Stimulated activated naive CD4-positive, alpha-beta T cell treated with Interleukin-2 at 50 U/mL for 16 hours (primary cell): Measurements from ENCODE around the gene TCF4.

ENCODE experiments used
- DNase-seq: peaks from one replicate; lab custom pipeline; 2025; lab: John Stamatoyannopoulos, UW

Gene TCF4

GRCh38 chr18:55261253-55261652 lies 326.7 kb downstream of the TCF4 start:
- DNase-seq = no peak

DNA sequence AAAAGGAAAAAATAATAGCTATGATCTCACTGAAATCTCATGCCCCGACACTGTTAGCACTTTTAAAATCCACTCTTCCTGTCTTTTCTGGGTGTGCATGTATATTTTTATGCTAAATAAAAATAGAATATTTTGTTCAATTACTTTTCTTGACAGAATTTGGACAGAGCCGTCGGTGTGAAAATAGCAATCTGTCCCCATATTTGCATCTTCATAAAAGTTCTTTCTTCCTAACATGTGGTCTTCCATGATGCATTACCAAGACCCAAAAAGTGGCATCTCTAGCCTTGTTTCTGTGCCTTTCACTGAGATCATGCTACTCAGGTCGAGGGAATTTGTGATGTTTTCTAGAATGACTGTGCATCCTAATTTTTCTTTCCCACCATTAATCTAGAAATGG lies 329.9 kb downstream of the TCF4 start:
- no peak for DNase-seq

DNA sequence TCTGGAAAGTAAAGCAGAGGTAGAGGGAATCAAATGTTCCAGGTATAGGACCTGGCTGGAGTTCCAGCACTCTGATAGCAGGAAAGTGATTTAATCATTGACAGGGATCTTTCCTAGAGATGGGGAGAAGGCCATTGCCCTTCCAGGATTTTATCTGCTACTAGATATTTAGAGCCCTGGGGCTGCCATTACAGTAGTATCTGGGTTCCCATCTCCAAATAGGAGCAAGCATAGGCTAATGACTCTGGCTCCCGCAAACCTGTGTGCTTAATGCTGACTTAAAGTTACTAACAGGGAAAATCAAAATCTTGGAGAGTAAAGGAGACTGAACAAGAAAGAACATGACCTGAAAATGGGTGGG lies 331.1 kb downstream of the TCF4 start:
- no peak for DNase-seq

DNA sequence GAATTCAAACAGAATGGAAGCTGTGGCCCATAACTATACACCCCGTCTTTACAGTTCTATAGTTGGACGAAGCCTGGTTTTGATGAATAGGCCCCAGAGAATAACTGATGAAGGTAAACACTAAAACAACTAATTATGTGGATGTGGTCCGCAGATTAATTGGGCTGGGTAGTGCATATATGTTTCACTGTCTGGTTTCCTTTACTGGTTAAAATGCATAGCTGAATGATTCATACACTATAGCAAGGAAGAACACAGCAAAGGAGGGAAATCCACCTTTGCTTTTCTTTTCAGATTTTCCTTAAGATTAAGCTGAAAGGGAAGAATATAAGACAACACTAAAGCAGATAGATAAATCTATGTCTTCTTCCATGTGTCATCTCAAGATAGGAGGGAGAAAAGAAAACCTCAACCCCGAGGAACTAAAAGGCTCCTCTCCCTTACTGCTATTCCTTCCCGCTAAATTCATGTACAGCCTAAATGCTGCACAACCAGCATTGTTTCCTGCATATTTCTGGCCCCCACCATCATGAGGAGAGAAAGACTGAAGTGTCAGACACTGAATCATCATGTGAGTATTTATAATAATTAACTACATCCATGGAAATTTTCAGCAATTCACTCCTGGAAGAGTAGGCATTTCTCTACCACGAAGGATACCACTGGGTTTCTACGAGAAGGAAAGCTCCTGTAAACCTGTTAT lies 331.6 kb downstream of the TCF4 start:
- DNase-seq = no peak

DNA sequence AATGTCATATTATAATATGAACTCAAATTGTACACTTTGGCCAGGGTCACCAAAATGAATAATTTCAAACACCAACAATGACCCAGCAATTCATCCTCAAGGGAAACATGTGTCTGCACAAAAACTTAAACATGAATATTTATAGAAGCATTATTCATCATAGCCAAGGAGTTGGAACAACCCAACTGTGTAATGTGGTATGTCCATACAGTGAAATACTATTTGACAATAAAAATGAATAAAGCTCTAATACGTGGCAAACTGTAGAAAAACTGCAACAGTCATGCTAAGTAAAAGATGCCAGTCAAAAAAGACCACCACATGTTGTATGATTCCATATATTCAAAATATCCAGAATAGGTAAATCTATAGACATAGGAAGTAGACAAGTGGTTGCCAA lies 334.2 kb downstream of the TCF4 start:
- DNase-seq = no peak

DNA sequence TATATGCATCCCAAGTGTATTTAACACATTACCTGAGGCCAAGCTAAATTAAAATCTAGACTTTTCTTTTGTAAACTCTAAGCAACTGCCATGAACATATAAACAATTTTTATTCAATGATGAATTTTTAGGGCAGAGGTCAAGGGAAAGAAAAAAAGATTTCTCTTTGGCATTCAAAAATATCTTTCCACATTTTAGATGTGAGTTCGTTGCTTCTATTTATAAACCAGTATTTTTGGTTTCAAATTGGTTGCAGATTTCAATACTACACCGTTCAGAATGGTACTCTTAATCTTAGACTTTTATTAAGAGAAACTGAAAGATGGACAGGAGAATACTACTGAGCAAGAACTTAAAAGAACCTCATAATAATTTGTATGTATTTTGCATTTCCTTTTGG lies 335.1 kb downstream of the TCF4 start:
- no peak for DNase-seq

DNA sequence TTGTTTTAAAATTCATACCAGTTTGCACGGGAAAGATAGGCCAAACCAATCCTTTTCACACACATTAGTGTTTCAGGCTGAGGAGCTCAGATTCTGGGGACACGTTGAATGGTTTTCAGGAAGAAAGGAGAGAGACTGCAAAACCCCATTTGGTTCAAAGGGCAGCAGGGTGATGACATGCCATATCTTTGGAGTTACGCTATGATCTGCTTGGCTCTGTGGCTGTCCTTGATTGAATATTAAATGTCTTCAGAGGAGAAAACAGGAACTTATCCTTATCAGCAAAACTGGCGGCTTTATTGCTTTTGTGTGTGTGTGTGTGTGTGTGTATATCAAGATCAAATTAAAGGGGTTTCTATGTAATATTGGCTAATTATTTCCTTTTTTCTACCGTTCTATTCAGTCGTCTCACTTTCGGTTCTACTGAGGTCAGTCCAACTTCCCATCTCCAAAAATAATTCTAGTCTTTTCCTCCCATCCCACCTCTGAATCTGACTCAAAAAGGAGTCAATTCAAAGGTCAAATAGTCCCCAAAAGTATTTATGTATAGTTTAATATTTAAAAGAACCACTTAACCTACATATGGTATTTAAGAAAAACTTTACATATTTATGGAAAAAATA lies 335.8 kb downstream of the TCF4 start:
- no peak for DNase-seq

- DNase-seq = no peak
These were observed 336.6 kb downstream of the TCF4 start for GRCh38 chr18:55251254-55251971.

GRCh38 chr18:55250768-55251173 lies 337.2 kb downstream of the TCF4 start:
- no peak for DNase-seq

GRCh38 chr18:55249550-55249949 lies 338.4 kb downstream of the TCF4 start:
- no peak for DNase-seq

DNA sequence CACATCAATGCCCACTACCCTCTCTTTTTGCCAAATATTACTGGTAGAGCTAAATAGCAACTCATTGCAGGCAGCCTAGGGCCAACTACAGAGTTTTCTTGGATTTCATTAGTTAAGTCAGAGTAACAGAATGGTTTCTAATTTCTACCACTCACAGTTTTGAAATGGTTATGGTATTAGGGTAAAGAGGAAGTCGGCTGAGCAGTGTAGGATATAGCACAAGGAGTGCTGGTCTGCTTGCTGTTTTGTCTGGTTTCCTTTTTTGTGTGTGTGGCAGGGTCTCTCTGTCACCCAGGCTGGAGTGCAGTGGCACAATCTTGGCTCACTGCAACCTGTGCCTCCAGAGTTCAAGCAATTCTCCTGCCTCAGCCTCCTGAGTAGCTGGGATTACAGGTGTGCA lies 339.5 kb downstream of the TCF4 start:
- DNase-seq = no peak

- no peak for DNase-seq
These were observed 341.0 kb downstream of the TCF4 start for GRCh38 chr18:55247032-55247431.

GRCh38 chr18:55246278-55246677 lies 341.7 kb downstream of the TCF4 start:
- no peak for DNase-seq

GRCh38 chr18:55245211-55245614 lies 342.8 kb downstream of the TCF4 start:
- no peak for DNase-seq

DNA sequence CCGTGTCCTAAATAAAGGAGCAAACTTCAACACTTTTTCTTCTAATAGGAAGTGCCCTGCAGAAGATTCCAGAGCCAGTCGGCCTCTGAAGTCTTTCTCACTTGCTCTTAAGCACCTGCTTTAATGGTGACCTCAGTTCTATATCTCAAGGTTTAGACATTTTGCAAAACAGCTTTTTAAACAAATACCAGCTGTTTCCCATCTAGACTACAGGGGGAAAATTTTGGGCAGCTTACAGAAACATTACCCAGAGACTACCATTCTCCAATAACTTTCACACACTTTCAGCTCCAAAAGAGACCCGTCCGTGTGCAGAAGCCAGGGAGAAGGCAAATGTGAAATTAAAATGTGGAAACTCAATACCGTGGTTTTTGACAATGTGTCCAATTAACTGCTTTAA lies 343.4 kb downstream of the TCF4 start:
- no peak for DNase-seq

DNA sequence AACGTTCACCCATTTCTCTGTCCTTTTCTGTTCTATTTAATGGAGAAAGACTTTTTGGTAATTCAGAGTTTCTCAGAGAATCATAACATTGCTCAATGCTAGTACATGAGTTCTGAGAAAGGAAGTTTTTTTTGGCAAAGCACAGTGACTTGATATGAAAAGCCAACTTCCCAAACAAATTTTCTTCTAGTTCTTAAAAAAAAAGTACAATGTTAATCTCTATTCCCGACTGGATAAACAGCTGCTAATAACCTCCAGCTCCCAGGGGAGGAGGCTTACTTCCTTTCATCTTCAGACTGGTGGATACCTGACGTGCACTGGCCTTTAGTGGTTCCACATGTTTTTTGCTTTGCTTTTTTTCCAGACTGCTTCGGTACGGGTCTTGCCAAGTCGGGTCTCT lies 344.1 kb downstream of the TCF4 start:
- no peak for DNase-seq

DNA sequence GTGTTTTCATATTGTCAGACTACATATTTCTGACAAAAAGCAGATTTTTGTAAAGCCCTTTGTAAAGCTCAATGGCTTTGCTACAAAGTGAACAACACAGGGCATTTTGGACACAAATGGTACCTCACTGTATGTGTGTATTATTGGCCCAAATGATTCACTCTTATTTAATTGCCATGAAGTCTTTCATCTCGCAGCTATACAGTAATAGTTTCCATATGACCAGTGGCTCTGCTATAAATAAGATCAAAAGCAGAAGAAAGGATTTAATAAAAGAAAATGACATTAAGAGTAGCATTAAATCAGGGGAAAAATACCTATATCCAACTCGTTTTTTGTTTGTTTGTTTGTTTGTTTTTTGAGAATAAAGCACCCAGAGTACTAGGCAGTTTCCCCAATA lies 344.7 kb downstream of the TCF4 start:
- no peak for DNase-seq

- DNase-seq = no peak
These were observed 347.0 kb downstream of the TCF4 start for GRCh38 chr18:55240978-55241377.

- DNase-seq = no peak
These were observed 348.3 kb downstream of the TCF4 start for GRCh38 chr18:55239740-55240139.

DNA sequence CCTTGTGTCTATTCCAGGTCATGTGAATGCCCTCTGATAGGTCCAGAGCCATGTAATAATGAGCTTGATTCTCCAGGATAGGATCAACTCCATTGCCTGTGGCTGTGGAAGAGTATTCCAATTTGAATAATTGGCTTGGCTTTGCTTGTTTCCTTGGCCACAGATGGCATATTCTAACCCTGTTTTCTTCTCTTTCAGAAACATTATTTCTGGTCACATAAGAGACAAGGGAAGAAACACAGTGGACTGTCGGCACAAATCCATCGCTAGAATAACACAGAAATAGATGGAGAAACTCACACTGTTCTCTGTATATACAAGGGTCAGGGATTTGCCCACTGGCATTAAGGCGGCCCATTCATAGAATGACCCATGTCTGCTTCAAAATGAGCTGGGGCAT lies 350.3 kb downstream of the TCF4 start:
- DNase-seq = no peak

DNA sequence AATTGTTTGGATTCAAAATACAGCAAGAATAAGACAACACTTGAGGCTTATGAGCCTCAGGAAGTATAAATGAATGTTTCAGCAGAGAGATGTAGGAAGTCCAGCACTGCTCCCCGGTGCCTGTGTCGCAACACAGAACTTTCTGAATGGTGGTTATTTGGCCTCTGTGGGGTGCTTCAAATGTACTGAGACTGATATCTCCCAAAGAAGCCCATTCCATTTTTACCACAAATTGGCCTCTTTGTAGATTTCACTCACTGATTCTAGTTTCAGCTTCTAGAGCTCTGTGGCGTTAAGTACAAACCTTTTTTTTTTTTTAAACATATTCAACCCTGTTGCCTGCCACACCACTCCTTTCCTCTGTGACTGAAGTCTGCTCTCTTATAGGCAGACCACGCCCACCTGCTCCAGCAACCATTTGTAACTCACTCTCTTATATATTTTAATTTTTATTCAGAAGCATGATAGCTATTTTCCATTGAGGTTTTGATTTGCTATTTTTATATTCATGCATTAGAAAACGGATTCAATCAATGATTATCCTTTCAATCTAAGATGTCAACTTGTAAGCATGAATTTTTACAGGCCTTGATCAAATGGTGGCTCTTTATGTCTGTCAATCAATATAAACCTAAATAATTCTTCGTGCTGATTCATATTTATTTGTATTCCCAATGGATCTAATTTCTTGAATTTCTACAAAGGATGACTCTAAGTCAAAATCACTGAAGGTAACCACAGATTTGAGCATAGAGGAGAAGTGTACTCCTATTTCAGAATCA lies 351.7 kb downstream of the TCF4 start:
- DNase-seq = no peak

- no peak for DNase-seq
These were observed 352.9 kb downstream of the TCF4 start for GRCh38 chr18:55235094-55235461.
